Astrocyte (in vitro differentiated cells and primary cell): ENCODE results near the gene POLG.

Experiments
- EZH2 ChIP-seq: IDR thresholded peaks from 2 replicates; pipeline ENCODE4 v1.6.1; 2012; ENCODE audit warnings: mild to moderate bottlenecking, low read length, inconsistent platforms; ENCODE audit not compliant: insufficient read depth
- TF ChIP-seq, protein P1 (sequence below): IDR thresholded peaks from 2 replicates; pipeline ENCODE4 v1.5.1; 2011; ENCODE audit warnings: low read depth, mild to moderate bottlenecking, inconsistent platforms, low read length, moderate library complexity; ENCODE audit not compliant: insufficient read depth

DNA sequence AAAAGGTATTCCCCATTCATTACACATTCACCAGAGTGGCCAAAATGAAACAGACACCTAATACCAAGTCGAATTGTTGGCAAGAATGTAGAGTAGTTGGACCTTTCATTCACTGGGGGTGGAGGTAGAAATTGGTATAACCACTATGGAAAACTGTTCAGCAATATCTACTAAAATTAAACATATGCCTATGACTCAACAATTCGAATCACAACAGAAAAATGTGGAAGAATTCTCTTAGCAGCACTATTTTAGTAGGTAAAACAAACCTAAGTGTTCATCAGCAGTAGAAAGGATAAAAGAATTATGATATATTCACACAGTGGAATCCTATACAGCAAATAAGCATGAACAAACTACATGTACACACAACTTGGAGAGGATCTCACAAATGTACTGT is 30.6 kb downstream of the POLG start:
- TF ChIP-seq, protein P1, sequence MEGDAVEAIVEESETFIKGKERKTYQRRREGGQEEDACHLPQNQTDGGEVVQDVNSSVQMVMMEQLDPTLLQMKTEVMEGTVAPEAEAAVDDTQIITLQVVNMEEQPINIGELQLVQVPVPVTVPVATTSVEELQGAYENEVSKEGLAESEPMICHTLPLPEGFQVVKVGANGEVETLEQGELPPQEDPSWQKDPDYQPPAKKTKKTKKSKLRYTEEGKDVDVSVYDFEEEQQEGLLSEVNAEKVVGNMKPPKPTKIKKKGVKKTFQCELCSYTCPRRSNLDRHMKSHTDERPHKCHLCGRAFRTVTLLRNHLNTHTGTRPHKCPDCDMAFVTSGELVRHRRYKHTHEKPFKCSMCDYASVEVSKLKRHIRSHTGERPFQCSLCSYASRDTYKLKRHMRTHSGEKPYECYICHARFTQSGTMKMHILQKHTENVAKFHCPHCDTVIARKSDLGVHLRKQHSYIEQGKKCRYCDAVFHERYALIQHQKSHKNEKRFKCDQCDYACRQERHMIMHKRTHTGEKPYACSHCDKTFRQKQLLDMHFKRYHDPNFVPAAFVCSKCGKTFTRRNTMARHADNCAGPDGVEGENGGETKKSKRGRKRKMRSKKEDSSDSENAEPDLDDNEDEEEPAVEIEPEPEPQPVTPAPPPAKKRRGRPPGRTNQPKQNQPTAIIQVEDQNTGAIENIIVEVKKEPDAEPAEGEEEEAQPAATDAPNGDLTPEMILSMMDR: no peak
- no peak for TF ChIP-seq EZH2
